Measurements from ENCODE around the gene CRNKL1. TPM values are rescaled to one million over a fixed set of nuclear protein-coding genes. Genes with fewer than 3 reads are reported as not detected.

Gene CRNKL1
- total RNA-seq, 1 donor from 2014 or later, result 29.8 TPM

Other genes starting within 250 kb of the CRNKL1 start
- gene NAA20, start 35.1 kb downstream of the CRNKL1 start, total RNA-seq, result 42.2 TPM
- gene CFAP61, start 66 bp upstream of the CRNKL1 start, total RNA-seq, result 0.20 TPM